Measurements from ENCODE around the gene OSBPL5. TPM values are rescaled to one million over a fixed set of nuclear protein-coding genes. Genes with fewer than 3 reads are reported as not detected.

The OSBPL5 gene
- total RNA-seq, 2 donors from 2014 or later: 35.0 to 50.7 TPM

- Histone ChIP-seq H3K4me1 (replicated peaks) (no peaks in the 10 kb centered on the region), H3K9me3 (no peaks in the 10 kb centered on the region), H3K27me3 (replicated peaks; ENCODE audit: insufficient read depth) (no peaks in the 10 kb centered on the region), H3K4me3 (no peak overlapping the region), H3K36me3 (no peaks in the 10 kb centered on the region), H3K27ac (no peak overlapping the region)
- TF ChIP-seq POLR2AphosphoS5 (IDR thresholded peaks at IDR 0.05) (no peak), CTCF (IDR thresholded peaks at IDR 0.05) (peak; percentile 41 to 75 (median 64)), POLR2A (IDR thresholded peaks at IDR 0.05) (no peak)
- intact Hi-C loops (cut with DNase I): loop anchor here (5.0 kb wide), 1 partner anchor 107 kb away; the partner anchor contains the start of gene MRGPRG
- peak; percentile 32 for DNase-seq (ENCODE audit: low spot score)
- 69% methylated on average over 14 of the region's 14 CpGs for WGBS
These were observed 55.0 kb downstream of the OSBPL5 start for GRCh38 chr11:3109921-3110706.

GRCh38 chr11:3109434-3109833, 55.7 kb downstream of the OSBPL5 start:
- 92% methylated on average over 7 of the region's 7 CpGs for WGBS
- DNase-seq (ENCODE audit: low spot score): no peak
- intact Hi-C loops (cut with DNase I): no loop called here
- TF ChIP-seq POLR2AphosphoS5 (IDR thresholded peaks at IDR 0.05) (no peak), POLR2A (IDR thresholded peaks at IDR 0.05) (no peak), CTCF (IDR thresholded peaks at IDR 0.05) (no peak)
- H3K27ac ChIP-seq: no peak overlapping the region
- H3K4me1 ChIP-seq (replicated peaks): no peaks in the 10 kb centered on the region
- H3K9me3 ChIP-seq: no peaks in the 10 kb centered on the region
- no peaks in the 10 kb centered on the region for H3K27me3 ChIP-seq (replicated peaks; ENCODE audit: insufficient read depth)
- no peaks in the 10 kb centered on the region for H3K36me3 ChIP-seq
- H3K4me3 ChIP-seq: no peak overlapping the region

GRCh38 chr11:3108183-3108721, 56.9 kb downstream of the OSBPL5 start:
- H3K36me3 ChIP-seq: no peaks in the 10 kb centered on the region
- intact Hi-C loops (cut with DNase I): no loop called here
- no peaks in the 10 kb centered on the region for H3K27me3 ChIP-seq (replicated peaks; ENCODE audit: insufficient read depth)
- no peak overlapping the region for H3K27ac ChIP-seq
- no peak for DNase-seq (ENCODE audit: low spot score)
- no peaks in the 10 kb centered on the region for H3K4me1 ChIP-seq (replicated peaks)
- no peak for TF ChIP-seq POLR2A (IDR thresholded peaks at IDR 0.05)
- 75% methylated on average over 11 of the region's 11 CpGs for WGBS
- no peaks in the 10 kb centered on the region for H3K9me3 ChIP-seq
- H3K4me3 ChIP-seq: no peak overlapping the region

GRCh38 chr11:3107608-3108182, 57.4 kb downstream of the OSBPL5 start:
- no peaks in the 10 kb centered on the region for H3K9me3 ChIP-seq
- no peak overlapping the region for H3K4me3 ChIP-seq
- DNase-seq (ENCODE audit: low spot score): no peak
- no peaks in the 10 kb centered on the region for H3K27me3 ChIP-seq (replicated peaks; ENCODE audit: insufficient read depth)
- H3K4me1 ChIP-seq (replicated peaks): no peaks in the 10 kb centered on the region
- TF ChIP-seq POLR2A (IDR thresholded peaks at IDR 0.05) (no peak), POLR2AphosphoS5 (IDR thresholded peaks at IDR 0.05) (no peak), CTCF (IDR thresholded peaks at IDR 0.05) (no peak)
- H3K27ac ChIP-seq: no peak overlapping the region
- no peaks in the 10 kb centered on the region for H3K36me3 ChIP-seq
- WGBS: 79% methylated on average over 21 of the region's 21 CpGs
- intact Hi-C loops (cut with DNase I): no loop called here

GRCh38 chr11:3106736-3107524, 58.2 kb downstream of the OSBPL5 start:
- H3K27ac ChIP-seq: no peak overlapping the region
- H3K27me3 ChIP-seq (replicated peaks; ENCODE audit: insufficient read depth): no peaks in the 10 kb centered on the region
- DNase-seq (ENCODE audit: low spot score): no peak
- intact Hi-C loops (cut with DNase I): no loop called here
- H3K4me1 ChIP-seq (replicated peaks): no peaks in the 10 kb centered on the region
- no peaks in the 10 kb centered on the region for H3K9me3 ChIP-seq
- WGBS: 87% methylated on average over 21 of the region's 21 CpGs
- H3K4me3 ChIP-seq: no peak overlapping the region
- H3K36me3 ChIP-seq: no peaks in the 10 kb centered on the region
- TF ChIP-seq POLR2AphosphoS5 (IDR thresholded peaks at IDR 0.05) (no peak), CTCF (IDR thresholded peaks at IDR 0.05) (no peak), POLR2A (IDR thresholded peaks at IDR 0.05) (no peak)
